C4-2B (cell line): ENCODE data around the gene DDX39A.

Experiments used
- CTCF ChIP-seq: fragments of 450-650 bp; conservative IDR thresholded peaks from 2 replicates; pipeline ENCODE4 v1.5.1; 2017; ENCODE audit warnings: mild to moderate bottlenecking
- ZFX ChIP-seq: fragments of 450-650 bp; IDR thresholded peaks from 2 replicates; pipeline ENCODE4 v1.6.1; 2017

GRCh38 chr19:14391156-14391821 is 27.9 kb downstream of the DDX39A start:
- TF ChIP-seq CTCF: no peak
- no peak for TF ChIP-seq ZFX
